ENCODE results near the gene RPS6KA6.

DNA sequence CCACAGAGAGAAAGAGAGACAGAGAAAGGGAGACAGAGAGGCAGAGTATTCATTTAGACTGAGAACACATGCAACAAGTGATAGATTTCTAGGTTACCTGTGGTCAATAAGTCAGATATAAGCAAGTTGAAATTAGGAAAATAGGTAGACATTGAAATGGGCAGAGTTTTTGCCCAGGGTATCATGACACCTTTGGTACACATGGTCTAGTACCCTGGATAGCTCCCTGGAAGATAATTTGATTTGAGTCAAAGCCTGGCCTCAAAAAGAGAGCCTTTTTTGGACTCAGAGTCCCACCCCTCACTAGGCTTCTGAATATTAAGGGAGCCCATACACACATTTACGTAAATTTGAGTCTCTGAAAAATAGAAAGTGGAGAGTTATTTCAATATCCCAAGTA is 4.0 kb upstream of the RPS6KA6 start:
- TF ChIP-seq, protein P1, sequence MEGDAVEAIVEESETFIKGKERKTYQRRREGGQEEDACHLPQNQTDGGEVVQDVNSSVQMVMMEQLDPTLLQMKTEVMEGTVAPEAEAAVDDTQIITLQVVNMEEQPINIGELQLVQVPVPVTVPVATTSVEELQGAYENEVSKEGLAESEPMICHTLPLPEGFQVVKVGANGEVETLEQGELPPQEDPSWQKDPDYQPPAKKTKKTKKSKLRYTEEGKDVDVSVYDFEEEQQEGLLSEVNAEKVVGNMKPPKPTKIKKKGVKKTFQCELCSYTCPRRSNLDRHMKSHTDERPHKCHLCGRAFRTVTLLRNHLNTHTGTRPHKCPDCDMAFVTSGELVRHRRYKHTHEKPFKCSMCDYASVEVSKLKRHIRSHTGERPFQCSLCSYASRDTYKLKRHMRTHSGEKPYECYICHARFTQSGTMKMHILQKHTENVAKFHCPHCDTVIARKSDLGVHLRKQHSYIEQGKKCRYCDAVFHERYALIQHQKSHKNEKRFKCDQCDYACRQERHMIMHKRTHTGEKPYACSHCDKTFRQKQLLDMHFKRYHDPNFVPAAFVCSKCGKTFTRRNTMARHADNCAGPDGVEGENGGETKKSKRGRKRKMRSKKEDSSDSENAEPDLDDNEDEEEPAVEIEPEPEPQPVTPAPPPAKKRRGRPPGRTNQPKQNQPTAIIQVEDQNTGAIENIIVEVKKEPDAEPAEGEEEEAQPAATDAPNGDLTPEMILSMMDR (IDR thresholded peaks at IDR 0.05) = no peak
- TF ChIP-seq FOXM1 (IDR thresholded peaks at IDR 0.05; ENCODE audit: low read depth) = no peak
- TF ChIP-seq JUND (IDR thresholded peaks at IDR 0.05) = no peak
- TF ChIP-seq TAF1 (IDR thresholded peaks at IDR 0.05; ENCODE audit: borderline replicate concordance, low read depth, low read length) = no peak
- TF ChIP-seq EP300 (IDR thresholded peaks at IDR 0.05; ENCODE audit: borderline replicate concordance in 1 of 2, low read depth in 1 of 2, low read length in 1 of 2) = no peak

All from SK-N-SH (cell line).